Fibroblast of lung (primary cell): ENCODE measurements around the gene CCNY. TPM values are rescaled to one million over a fixed set of nuclear protein-coding genes. Genes with fewer than 3 reads are reported as not detected.

Experiments
- DNase-seq, 2 donors: peaks; one replicate each; pipeline versions ENCODE4 v3.0.0 to v3.0.0-alpha.2; 2010; ENCODE audit warnings: low read depth in 2 of 2
- H2AFZ ChIP-seq: 2 replicates; pipeline ENCODE4 v1.5.1; 2012; ENCODE audit warnings: low read length, control low read depth, inconsistent platforms
- H3K27ac ChIP-seq: 2 replicates; pipeline ENCODE4 v1.5.1; 2011; ENCODE audit warnings: low read length, control low read depth; ENCODE audit not compliant: insufficient read depth
- H3K27me3 ChIP-seq: 2 replicates; pipeline ENCODE4 v1.5.1; 2011; ENCODE audit warnings: mild to moderate bottlenecking, low read length; ENCODE audit not compliant: control insufficient read depth, insufficient read depth
- H3K36me3 ChIP-seq: 2 replicates; pipeline ENCODE4 v1.5.1; 2011; ENCODE audit warnings: low read length; ENCODE audit not compliant: control insufficient read depth, insufficient read depth
- H3K4me1 ChIP-seq: 2 replicates; pipeline ENCODE4 v1.5.1; 2011; ENCODE audit warnings: low read length; ENCODE audit not compliant: control insufficient read depth, insufficient read depth; ENCODE audit errors: extremely low read depth
- H3K4me2 ChIP-seq: 2 replicates; pipeline ENCODE4 v1.5.1; 2011; ENCODE audit warnings: low read length, control low read depth; ENCODE audit not compliant: insufficient read depth; ENCODE audit errors: extremely low read depth
- H3K4me3 ChIP-seq, 4 experiments: fragments of 200-600 bp in 1 of 4; sonication (generic) in 1 of 4; replicated peaks in 1 of 4; 2 replicates each; pipeline ENCODE4 v1.5.1; 2011 to 2016; ENCODE audit warnings: low read length in 4 of 4, low read depth in 3 of 4, mild to moderate bottlenecking in 3 of 4, control low read depth in 2 of 4, inconsistent platforms in 1 of 4, mixed read lengths in 1 of 4; ENCODE audit not compliant: insufficient read depth in 1 of 4; ENCODE audit errors: control extremely low read depth in 1 of 4
- H3K79me2 ChIP-seq: 2 replicates; pipeline ENCODE4 v1.5.1; 2012; ENCODE audit warnings: mild to moderate bottlenecking, low read length, inconsistent platforms; ENCODE audit not compliant: control insufficient read depth, insufficient read depth
- H3K9ac ChIP-seq: 2 replicates; pipeline ENCODE4 v1.5.1; 2011; ENCODE audit warnings: mild to moderate bottlenecking, low read length, control low read depth; ENCODE audit not compliant: insufficient read depth
- H3K9me3 ChIP-seq: 2 replicates; pipeline ENCODE4 v1.5.1; 2012; ENCODE audit warnings: low read depth, low read length; ENCODE audit not compliant: control insufficient read depth, insufficient read depth
- H4K20me1 ChIP-seq: 2 replicates; pipeline ENCODE4 v1.5.1; 2011; ENCODE audit warnings: low read length; ENCODE audit not compliant: control insufficient read depth, insufficient read depth; ENCODE audit errors: extremely low read depth
- CTCF ChIP-seq, 2 donors: IDR thresholded peaks in 1 of 2; conservative IDR thresholded peaks in 1 of 2; 1 replicate in 1 of 2; 2 replicates in 1 of 2; pipeline ENCODE4 v1.5.1; 2011 to 2012; ENCODE audit warnings: low read length in 2 of 2, control low read depth in 1 of 2, inconsistent platforms in 1 of 2, low read depth in 1 of 2, mild to moderate bottlenecking in 1 of 2
- EZH2 ChIP-seq: IDR thresholded peaks from 2 replicates; pipeline ENCODE4 v1.5.1; 2012; ENCODE audit warnings: low read length, control low read depth, mild to moderate bottlenecking; ENCODE audit errors: missing control alignments
- polyA plus RNA-seq, 2 donors: library from polyadenylated mRNA; depleted of rRNA in 1 of 2; stranded (reverse) in 1 of 2; unstranded in 1 of 2; fragments of >200 nt; gene quantifications; 2 replicates each; pipeline ENCODE4 v1.2.1, GENCODE V29; 2011 to 2012; ENCODE audit warnings: missing spikeins in 1 of 2
- total RNA-seq: library from RNA; depleted of rRNA; stranded (reverse); fragments of >200 nt; gene quantifications from 2 replicates; pipeline ENCODE4 v1.2.1, GENCODE V29; 2014

Gene CCNY
- total and polyA plus RNA-seq, 2 donors (not counting 1 experiment from before 2014, with no cell fraction given) = 34.7 to 66.4 TPM

GRCh38 chr10:35488228-35488627 lies 151.9 kb downstream of the CCNY start:
- no peaks in the 10 kb centered on the region for H3K4me1 ChIP-seq
- no peak overlapping the region for H2AFZ ChIP-seq
- DNase-seq = no peak
- no peak overlapping the region for H3K27ac ChIP-seq
- no peaks in the 10 kb centered on the region for H3K9me3 ChIP-seq
- H3K4me3 ChIP-seq = no peak overlapping the region
- H4K20me1 ChIP-seq = no peaks in the 10 kb centered on the region
- peaks cover 4% of the 10 kb centered on the region for H3K79me2 ChIP-seq
- H3K36me3 ChIP-seq = no peaks in the 10 kb centered on the region
- H3K9ac ChIP-seq = no peak overlapping the region
- no peaks in the 10 kb centered on the region for H3K27me3 ChIP-seq
- TF ChIP-seq EZH2 (no peak), CTCF (conservative IDR thresholded peaks at IDR 0.05 in 1 of 2, IDR thresholded peaks at IDR 0.05 in 1 of 2; ENCODE audit: low read depth in 1 of 2, low read length in 2 of 2) (no peak)
- no peak overlapping the region for H3K4me2 ChIP-seq

- Histone ChIP-seq H3K27ac (no peak overlapping the region), H3K4me2 (no peak overlapping the region), H3K9me3 (no peaks in the 10 kb centered on the region), H3K4me3 (no peak overlapping the region), H3K27me3 (no peaks in the 10 kb centered on the region), H3K79me2 (peaks cover 4% of the 10 kb centered on the region), H3K36me3 (no peaks in the 10 kb centered on the region), H3K4me1 (no peaks in the 10 kb centered on the region), H4K20me1 (no peaks in the 10 kb centered on the region), H2AFZ (no peak overlapping the region), H3K9ac (no peak overlapping the region)
- no peak for DNase-seq
- TF ChIP-seq CTCF (conservative IDR thresholded peaks at IDR 0.05 in 1 of 2, IDR thresholded peaks at IDR 0.05 in 1 of 2; ENCODE audit: low read depth in 1 of 2, low read length in 2 of 2) = no peak
Observed at GRCh38 chr10:35492386-35493195, 156.3 kb downstream of the CCNY start.

- no peaks in the 10 kb centered on the region for H3K9me3 ChIP-seq
- no peak overlapping the region for H3K27ac ChIP-seq
- H2AFZ ChIP-seq = no peak overlapping the region
- peak in 1 of 2 donors; percentile 35 for DNase-seq
- no peaks in the 10 kb centered on the region for H3K36me3 ChIP-seq
- no peaks in the 10 kb centered on the region for H4K20me1 ChIP-seq
- no peak overlapping the region for H3K4me2 ChIP-seq
- no peaks in the 10 kb centered on the region for H3K4me1 ChIP-seq
- no peak overlapping the region for H3K9ac ChIP-seq
- H3K27me3 ChIP-seq = no peaks in the 10 kb centered on the region
- no peak overlapping the region for H3K4me3 ChIP-seq
- peaks cover 2% of the 10 kb centered on the region for H3K79me2 ChIP-seq
- TF ChIP-seq EZH2 = no peak
- no peak for TF ChIP-seq CTCF (conservative IDR thresholded peaks at IDR 0.05 in 1 of 2, IDR thresholded peaks at IDR 0.05 in 1 of 2; ENCODE audit: low read depth in 1 of 2, low read length in 2 of 2)
Observed at GRCh38 chr10:35493196-35494118, 157.1 kb downstream of the CCNY start.
